ENCODE measurements around the gene PZP.

The PZP gene

GRCh38 chr12:9133216-9133916 lies 74.8 kb downstream of the PZP start:
- H3K27ac ChIP-seq = no peak overlapping the region
- TF ChIP-seq CTCF (conservative IDR thresholded peaks at IDR 0.05) = no peak

- TF ChIP-seq CTCF (conservative IDR thresholded peaks at IDR 0.05) = no peak
- no peak overlapping the region for H3K27ac ChIP-seq
Observed at GRCh38 chr12:9132008-9132535, 76.1 kb downstream of the PZP start.

GRCh38 chr12:9130244-9130643 lies 78.0 kb downstream of the PZP start:
- TF ChIP-seq CTCF (conservative IDR thresholded peaks at IDR 0.05) = no peak
- no peak overlapping the region for H3K27ac ChIP-seq

- TF ChIP-seq CTCF (conservative IDR thresholded peaks at IDR 0.05) = no peak
Observed at GRCh38 chr12:9127936-9128663, 80.1 kb downstream of the PZP start.

GRCh38 chr12:9127484-9127883 lies 80.7 kb downstream of the PZP start:
- TF ChIP-seq CTCF (conservative IDR thresholded peaks at IDR 0.05) = no peak
- no peak overlapping the region for H3K27ac ChIP-seq

More at GRCh38 chr12:9127936-9128663, 80.1 kb downstream of the PZP start:
- H3K27ac ChIP-seq = no peak overlapping the region

- no peak for TF ChIP-seq CTCF (conservative IDR thresholded peaks at IDR 0.05)
- H3K27ac ChIP-seq = no peak overlapping the region
Observed at GRCh38 chr12:9124383-9125031, 83.7 kb downstream of the PZP start.

GRCh38 chr12:9123781-9124382 lies 84.3 kb downstream of the PZP start:
- no peak for TF ChIP-seq CTCF (conservative IDR thresholded peaks at IDR 0.05)
- no peak overlapping the region for H3K27ac ChIP-seq
